SK-N-SH (cell line): ENCODE measurements around the gene MRPL43.

Experiments used
- CHD2 ChIP-seq: fragments of 150-350 bp; IDR thresholded peaks from 2 replicates; pipeline ENCODE4 v1.6.1; 2018; ENCODE audit warnings: low read length; ENCODE audit not compliant: partially characterized antibody
- NFIC ChIP-seq: IDR thresholded peaks from 2 replicates; pipeline ENCODE4 v1.4.0; 2012; ENCODE audit warnings: borderline replicate concordance
- NRF1 ChIP-seq: IDR thresholded peaks from 2 replicates; pipeline ENCODE4 v1.6.1; 2012; ENCODE audit warnings: low read depth, mild to moderate bottlenecking, low read length
- POLR2AphosphoS5 ChIP-seq: IDR thresholded peaks from 2 replicates; pipeline ENCODE4 v1.6.1; 2012; ENCODE audit warnings: low read depth, low read length
- RCOR1 ChIP-seq: fragments of 150-350 bp; IDR thresholded peaks from 2 replicates; pipeline ENCODE4 v1.6.1; 2017; ENCODE audit warnings: antibody characterized with exemption, low read length
- SIN3A ChIP-seq: IDR thresholded peaks from 2 replicates; pipeline ENCODE4 v1.6.1; 2012; ENCODE audit warnings: low read depth, mild to moderate bottlenecking, low read length, moderate library complexity, borderline replicate concordance
- TAF1 ChIP-seq: IDR thresholded peaks from 2 replicates; pipeline ENCODE4 v1.6.1; 2012; ENCODE audit warnings: low read depth, mild to moderate bottlenecking, low read length, moderate library complexity, borderline replicate concordance
- YY1 ChIP-seq: IDR thresholded peaks from 2 replicates; pipeline ENCODE4 v1.4.0; 2012; ENCODE audit warnings: low read depth, mild to moderate bottlenecking
- TF ChIP-seq, protein P1 (sequence below): fragments of 200-600 bp; sonication (generic); IDR thresholded peaks from 2 replicates; pipeline ENCODE4 v1.6.1; 2017; ENCODE audit warnings: antibody characterized with exemption, mild to moderate bottlenecking, moderate library complexity
- TF ChIP-seq, protein P2 (sequence below): fragments of 150-350 bp; IDR thresholded peaks from 2 replicates; pipeline ENCODE4 v1.6.1; 2017; ENCODE audit warnings: antibody characterized with exemption, low read length, low read depth, borderline replicate concordance
- TF ChIP-seq, protein P3 (sequence below): IDR thresholded peaks from 2 replicates; pipeline ENCODE4 v1.4.0; 2012; ENCODE audit warnings: low read depth, borderline replicate concordance

DNA sequence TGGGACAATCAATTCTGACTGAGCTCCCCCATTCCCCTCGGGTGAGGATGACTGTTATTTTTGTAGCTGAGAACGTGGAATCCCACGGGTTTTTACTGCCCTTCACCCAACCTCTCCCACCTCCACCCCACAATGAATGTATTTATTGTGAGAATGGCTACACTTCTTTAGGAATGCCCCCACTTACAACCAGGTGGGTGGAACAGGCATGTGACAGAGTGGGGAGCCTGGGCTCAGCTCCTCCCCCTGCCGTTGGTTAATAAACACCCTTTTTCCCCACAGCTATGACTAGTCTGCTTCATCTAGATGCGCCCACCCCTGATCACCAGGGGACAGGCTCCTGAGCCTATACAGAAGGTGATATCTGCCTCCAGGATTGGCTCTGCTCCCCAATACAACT is 2.0 kb downstream of the MRPL43 start:
- TF ChIP-seq TAF1 (no peak), RCOR1 (no peak), CHD2 (no peak), YY1 (no peak), POLR2AphosphoS5 (peak; percentile 9; the same call in 1 of the 2 replicates), NFIC (no peak), NRF1 (no peak), SIN3A (no peak)
- TF ChIP-seq, protein P1, sequence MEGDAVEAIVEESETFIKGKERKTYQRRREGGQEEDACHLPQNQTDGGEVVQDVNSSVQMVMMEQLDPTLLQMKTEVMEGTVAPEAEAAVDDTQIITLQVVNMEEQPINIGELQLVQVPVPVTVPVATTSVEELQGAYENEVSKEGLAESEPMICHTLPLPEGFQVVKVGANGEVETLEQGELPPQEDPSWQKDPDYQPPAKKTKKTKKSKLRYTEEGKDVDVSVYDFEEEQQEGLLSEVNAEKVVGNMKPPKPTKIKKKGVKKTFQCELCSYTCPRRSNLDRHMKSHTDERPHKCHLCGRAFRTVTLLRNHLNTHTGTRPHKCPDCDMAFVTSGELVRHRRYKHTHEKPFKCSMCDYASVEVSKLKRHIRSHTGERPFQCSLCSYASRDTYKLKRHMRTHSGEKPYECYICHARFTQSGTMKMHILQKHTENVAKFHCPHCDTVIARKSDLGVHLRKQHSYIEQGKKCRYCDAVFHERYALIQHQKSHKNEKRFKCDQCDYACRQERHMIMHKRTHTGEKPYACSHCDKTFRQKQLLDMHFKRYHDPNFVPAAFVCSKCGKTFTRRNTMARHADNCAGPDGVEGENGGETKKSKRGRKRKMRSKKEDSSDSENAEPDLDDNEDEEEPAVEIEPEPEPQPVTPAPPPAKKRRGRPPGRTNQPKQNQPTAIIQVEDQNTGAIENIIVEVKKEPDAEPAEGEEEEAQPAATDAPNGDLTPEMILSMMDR, result no peak
- TF ChIP-seq, protein P2, sequence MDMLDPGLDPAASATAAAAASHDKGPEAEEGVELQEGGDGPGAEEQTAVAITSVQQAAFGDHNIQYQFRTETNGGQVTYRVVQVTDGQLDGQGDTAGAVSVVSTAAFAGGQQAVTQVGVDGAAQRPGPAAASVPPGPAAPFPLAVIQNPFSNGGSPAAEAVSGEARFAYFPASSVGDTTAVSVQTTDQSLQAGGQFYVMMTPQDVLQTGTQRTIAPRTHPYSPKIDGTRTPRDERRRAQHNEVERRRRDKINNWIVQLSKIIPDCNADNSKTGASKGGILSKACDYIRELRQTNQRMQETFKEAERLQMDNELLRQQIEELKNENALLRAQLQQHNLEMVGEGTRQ, result no peak
- TF ChIP-seq, protein P3, sequence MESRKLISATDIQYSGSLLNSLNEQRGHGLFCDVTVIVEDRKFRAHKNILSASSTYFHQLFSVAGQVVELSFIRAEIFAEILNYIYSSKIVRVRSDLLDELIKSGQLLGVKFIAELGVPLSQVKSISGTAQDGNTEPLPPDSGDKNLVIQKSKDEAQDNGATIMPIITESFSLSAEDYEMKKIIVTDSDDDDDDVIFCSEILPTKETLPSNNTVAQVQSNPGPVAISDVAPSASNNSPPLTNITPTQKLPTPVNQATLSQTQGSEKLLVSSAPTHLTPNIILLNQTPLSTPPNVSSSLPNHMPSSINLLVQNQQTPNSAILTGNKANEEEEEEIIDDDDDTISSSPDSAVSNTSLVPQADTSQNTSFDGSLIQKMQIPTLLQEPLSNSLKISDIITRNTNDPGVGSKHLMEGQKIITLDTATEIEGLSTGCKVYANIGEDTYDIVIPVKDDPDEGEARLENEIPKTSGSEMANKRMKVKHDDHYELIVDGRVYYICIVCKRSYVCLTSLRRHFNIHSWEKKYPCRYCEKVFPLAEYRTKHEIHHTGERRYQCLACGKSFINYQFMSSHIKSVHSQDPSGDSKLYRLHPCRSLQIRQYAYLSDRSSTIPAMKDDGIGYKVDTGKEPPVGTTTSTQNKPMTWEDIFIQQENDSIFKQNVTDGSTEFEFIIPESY, result no peak
